22Rv1 (cell line): Measurements from ENCODE around the gene TMEM131.

Experiments used
- CTCF ChIP-seq: fragments of 450-650 bp; IDR thresholded peaks from 2 replicates; pipeline ENCODE4 v1.5.1; 2017; ENCODE audit warnings: mild to moderate bottlenecking
- ZFX ChIP-seq: fragments of 450-650 bp; IDR thresholded peaks from 2 replicates; pipeline ENCODE4 v1.6.1; 2017; ENCODE audit warnings: antibody characterized with exemption, borderline replicate concordance

- TF ChIP-seq CTCF (no peak), ZFX (no peak)
Observed at GRCh38 chr2:97728091-97728731, 267.5 kb downstream of the TMEM131 start.
